Stimulated activated CD4-positive, alpha-beta T cell treated with anti-CD3 and anti-CD28 coated beads, TNF-alpha, amount 100 ng/mL, for 48 hours (primary cell): Measurements from ENCODE around the gene CHID1.

Source experiments
- DNase-seq, 3 donors: peaks; one replicate each; pipeline ENCODE4 v3.0.0-alpha.2; 2020; ENCODE audit warnings: low read depth in 3 of 3

Gene CHID1

DNA sequence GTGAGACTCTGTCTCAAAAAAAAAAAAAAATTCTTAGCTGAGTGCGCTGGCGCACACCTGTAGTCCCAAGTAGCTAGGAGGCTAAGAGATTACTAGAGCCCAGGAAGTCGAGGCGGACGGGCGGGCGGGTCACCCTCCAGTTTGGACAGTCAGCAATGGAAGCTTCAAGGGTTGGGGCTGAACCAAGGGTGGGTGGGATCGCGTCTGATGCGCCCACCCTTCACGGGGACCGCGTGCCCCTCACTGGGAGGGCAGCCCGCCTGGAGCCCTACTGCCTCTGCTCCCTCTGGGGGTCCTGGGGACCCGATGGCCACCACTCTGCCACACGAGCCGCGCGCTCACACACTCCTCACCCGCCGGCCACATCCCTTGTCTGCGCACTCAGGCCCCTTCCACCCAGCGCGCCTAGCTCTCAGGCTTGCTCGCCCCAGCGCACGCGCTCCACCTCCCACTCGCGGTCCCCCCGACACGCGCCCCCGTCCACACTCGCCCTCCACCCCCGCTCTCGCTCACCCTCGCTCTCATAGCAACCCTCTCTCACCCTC, 494 bp downstream of the CHID1 start:
- no peak for DNase-seq

DNA sequence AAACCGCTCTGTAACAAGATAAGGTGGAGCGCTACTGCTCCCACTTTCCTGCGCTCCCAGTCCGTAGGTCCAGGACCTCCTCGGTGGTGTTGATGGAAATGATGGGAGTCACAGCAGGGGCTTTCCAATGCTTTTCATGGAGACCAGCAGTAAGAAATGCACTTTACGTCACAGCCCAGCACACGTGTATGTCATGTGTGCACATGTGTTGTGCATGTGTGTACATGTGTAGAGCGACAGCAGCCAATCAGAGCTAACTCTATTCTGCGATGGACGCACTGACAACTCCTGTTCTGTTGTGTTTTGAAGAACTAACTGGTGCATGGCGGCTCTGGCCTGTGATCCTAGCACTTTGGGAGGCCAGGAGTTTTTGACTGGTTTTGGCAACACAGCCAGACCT, 1.2 kb downstream of the CHID1 start:
- DNase-seq, result no peak

DNA sequence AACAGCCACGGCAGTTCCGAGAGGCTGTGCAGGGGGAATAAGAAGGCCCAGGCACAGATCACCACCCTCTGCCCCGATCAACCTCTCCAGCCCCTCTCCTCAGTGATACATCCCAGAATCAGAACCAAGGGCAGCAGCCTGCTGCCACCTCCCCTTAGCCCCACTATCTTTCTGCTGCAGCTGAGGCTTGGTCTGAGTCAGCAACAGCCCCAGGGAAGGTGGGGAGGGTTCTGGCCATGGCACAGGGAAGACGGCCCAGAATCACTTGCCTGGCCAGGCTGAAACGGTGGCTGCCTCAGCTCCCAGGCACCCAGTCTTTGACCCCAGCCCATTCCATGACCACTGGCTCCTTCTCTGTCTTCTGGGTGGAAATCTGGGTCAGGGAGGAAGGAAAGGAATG, 2.3 kb downstream of the CHID1 start:
- no peak for DNase-seq

DNA sequence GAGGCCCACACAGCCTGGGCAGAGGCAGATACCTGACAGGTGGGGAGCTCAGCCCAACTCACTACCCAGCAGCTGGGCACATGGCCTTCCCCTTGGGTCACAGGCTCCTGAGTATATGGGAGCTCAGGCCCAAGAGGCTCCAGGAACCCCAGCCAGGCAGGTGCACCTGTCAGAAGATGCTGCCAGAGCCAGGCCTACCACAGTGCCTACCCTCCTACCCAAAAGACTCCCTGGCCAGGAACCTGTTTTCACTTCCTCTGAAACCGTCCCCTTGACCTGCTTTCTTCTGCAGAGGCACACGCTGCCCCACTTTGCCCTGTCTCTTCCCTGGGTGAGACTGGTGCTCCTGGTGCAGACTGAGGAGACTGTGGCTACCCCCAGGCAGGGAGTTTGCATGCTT, 2.9 kb downstream of the CHID1 start:
- no peak for DNase-seq

DNA sequence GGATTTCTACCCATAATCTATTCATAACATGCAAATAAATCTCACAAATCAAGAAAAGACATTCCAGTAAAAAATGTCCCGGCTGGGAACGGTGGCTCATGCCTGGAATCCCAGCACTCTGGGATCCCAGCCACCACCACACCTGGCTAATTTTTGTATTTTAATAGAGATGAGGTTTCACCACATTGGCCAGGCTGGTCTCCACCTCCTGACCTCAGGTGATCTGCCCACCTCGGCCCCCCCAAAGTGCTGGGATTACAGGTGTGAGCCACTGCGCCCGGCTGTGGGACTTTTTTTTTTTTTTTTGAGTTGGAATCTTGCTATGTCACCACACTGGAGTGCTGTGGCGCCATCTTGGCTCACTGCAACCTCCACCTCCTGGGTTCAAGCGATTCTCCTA, 4.7 kb downstream of the CHID1 start:
- no peak for DNase-seq

DNA sequence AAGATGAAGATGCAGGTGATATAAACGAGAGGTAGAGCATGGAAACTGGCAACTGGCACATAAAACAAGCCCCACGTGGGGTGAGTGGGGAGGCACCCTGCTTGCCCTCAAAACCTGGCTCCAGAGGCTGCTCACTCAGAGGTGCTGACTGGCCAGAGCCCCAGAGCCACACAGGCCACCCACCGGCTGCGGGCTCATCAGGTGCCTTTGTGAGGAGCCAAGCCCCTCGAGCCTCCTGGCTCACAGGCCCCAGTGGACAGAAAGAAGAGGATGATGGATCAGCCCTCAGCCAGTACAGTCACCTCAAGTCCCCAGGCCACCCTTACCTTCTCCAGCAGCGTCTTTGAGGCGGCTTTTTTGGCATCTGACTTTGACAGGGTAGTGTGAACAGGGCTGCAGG, 6.2 kb downstream of the CHID1 start:
- no peak for DNase-seq

DNA sequence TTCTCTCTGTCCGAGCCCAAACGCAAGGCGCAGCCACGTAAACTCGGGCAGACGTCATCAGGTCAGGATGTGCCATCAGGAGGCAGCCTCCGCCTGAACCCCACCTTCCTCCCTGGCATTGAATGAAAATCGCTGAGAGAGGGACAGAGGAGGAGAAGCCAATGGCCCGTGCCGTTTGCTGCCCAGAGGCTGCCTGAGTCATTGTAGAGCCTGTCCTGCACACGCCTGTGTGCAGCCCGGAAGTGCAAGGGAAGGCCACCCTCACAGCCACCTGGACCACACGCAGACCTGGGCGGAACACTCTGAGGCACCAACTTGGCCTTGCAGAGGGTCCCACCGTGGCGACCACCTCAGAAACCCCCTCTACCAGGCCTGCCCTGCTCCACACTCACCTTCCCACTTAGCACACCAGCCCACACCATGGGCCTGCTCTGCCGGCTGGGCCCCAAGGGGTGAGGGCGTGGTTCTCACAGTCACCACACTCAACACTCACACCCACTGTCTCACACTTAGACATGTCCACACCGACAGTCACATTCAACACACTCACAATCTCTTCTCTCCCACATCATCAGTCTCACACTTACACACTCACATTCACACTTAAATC, 9.1 kb downstream of the CHID1 start:
- no peak for DNase-seq

DNA sequence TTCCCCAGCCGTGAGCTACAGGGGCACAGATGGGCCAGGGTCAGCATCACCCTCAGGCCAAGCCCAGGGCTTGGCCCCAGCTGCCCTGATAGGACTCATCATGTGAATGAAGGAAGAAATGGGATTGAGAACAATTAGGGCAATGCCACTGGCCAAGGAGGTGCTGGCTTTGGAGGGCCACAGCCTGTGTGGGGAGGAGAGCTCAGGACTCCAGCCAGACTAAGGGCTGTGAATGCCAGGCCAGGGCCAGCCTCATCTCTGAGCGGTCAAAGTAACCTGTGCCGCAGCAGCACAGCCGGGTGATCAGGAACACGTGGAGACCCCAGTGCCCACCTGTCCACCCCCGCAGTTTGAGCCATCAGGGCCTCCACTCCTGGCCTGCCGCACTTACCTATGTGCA, 10.1 kb downstream of the CHID1 start:
- DNase-seq, result no peak

DNA sequence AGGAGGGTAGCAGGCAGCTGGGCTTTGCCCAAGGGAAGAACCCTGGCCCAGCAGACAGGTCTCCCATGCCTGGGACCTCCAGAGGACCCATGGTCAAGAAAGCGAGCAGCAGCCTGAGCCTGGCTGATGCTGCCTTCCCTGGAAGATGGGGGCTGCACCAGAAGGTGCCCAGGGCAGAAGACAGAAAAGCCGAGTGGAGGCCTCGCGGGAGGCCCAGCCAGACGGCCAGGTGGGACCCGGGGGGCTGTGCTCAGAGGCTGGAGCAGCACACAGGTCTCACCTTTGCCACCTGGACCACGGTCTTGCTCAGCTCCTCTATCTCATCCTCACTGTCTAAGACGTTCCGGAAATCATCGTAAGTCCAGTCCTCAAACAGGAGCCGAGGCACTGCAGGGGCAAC, 10.9 kb downstream of the CHID1 start:
- no peak for DNase-seq

DNA sequence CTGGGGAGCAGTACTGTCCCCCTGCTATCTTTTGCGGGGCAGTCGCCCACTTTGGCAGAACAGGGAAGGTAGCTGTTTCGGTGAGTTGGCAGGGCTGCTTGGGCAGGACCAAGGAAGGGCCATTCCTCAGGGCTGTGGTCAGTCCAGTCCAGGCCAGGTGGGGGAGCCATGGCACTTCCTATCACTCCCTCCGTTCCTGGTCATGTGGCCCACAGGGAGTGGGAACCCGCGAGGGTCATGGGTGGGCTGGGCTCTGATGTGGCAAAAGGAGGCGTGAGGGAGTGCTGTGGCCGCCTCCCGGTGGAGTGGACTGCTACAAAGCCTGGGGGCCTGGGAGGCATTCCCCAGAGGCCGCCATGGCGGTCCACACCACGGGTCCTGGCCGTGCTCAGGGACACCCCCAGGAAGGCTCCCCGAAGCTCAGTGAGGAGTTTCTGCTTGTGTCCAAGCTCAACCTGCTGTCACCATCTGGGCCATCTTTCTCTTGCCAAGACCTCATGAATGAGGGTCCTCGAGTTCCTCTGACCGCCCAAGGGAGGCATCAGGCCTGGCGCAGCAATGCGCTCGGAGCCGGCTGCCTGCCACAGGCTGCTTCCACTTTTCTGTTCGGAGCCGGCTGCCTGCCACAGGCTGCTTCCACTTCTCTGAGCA, 11.9 kb downstream of the CHID1 start:
- DNase-seq, result no peak

DNA sequence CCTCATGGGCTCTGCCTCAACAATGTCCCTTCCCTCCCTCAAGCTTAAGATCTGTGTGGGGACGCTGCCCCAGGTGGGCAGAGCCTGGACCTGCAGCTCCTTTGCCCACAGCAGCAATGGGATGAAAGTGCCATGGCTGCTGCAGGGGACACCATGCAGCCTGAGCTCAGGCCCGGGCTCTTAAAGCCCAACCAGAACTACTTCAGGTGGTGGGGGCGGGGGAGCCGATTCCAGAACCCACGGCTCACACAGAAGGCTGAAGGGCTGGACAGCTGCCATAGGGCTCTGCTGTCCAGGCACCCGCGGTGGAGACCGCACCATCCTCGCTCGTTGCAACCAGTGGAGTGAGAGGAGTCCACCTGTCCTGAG, 12.5 kb downstream of the CHID1 start:
- no peak for DNase-seq

DNA sequence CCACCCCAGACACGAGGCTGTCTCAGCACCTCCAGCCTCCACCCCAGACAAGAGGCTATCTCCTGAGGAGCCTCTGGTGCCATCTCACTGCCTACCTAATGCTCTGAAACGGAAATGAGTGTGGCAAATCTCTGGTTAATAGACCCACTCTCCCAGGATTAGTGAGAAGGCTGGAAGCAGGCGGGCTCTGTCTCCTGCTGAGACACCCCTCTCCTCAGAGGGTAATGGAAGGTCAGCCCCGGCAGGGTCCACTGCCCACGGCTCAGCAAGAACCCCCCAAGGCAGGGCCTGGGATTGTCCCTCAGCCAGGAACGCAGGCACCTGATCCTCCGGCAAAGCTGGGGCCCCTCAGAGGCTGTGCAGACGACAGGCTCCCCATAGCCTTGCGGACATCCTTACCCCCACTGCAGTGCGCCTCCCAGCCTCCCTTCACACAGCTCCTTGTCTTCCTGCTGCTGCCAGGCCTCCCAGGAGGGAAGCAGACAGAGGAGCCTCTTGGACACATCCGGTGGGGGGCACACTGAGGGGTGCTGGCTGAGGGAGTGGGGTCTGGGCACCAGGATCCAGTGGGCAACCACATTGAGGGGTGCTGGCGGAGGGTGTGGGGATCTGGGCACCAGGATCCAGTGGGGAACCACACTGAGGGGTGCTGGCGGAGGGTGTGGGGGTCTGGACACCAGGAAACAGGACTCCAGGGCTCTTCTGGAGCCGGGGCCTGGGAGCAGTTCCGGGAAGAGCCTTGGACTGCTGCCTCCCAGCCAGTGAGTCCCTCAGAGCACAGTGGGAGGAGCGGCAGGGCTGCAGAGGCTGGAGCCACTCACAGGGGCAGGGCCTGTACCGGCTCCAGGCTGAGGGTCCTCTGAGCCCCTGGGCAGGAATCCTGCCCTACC, 13.1 kb downstream of the CHID1 start:
- DNase-seq, result no peak

DNA sequence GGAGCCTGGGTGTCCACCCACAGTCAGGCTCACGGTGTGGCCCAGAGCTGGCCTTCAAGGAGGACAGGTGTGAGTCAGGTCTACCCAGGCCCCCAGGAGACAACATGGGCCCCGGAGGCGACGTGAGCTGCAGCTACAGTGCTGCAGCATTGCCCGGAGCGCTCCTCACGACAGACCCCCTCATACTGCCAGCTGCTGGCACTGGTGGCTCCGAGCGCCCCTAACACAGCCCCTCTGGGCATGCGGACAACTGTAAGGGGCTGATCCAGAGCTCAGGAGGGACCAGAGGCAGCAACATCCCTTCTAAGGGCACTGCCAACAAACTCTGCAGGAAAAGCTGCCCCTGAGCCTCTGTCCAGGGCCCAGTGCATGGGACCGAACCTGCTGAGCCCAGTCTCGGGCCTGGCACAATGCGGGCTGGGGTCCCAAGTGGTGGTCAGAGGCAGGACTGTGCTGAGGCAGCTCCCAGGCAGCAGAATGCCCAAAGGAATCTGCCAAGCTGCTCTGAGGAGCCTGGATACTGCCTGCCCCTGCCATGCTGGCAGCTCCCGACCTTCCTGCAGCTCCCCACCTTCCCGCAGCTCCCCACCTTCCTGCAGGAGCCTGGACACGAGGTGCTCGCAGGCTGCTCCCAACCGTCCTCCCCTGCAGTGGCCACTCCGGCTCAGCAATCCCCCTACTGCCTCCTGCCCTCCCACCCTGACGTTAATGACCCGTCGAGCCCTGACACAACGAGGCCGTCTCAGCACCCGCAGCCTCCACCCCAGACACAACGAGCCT, 15.1 kb downstream of the CHID1 start:
- no peak for DNase-seq

DNA sequence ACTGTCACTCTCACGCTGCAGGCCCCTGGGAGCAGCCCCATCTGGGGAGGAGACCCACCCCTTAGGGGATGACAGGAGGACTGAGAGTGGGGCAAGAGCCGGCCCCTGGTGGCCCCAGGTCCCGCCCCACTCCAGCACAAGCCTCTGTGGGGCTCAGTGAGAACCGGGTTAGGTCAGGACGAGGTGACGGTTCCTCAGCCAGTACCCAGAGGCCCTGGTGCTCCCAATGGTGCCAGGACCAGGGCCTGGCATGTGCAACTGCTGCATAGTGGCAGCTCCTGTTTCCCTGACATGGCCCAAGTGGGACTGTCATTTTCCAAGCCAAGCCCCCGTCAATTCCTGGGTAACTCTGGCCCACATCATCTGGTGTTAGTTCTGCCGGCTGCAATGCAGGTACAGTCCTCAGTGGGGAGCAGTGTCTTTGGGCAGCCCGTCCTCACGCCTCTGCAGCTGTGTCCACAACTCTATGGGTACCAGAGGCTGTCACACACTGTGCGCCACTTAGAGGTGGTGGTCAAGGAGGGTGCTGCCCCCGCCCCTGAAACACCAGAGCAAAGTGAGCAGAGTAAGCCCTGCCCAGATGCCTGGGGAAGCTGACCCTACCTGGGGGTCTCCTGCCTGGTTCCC, 15.9 kb downstream of the CHID1 start:
- DNase-seq, result no peak

DNA sequence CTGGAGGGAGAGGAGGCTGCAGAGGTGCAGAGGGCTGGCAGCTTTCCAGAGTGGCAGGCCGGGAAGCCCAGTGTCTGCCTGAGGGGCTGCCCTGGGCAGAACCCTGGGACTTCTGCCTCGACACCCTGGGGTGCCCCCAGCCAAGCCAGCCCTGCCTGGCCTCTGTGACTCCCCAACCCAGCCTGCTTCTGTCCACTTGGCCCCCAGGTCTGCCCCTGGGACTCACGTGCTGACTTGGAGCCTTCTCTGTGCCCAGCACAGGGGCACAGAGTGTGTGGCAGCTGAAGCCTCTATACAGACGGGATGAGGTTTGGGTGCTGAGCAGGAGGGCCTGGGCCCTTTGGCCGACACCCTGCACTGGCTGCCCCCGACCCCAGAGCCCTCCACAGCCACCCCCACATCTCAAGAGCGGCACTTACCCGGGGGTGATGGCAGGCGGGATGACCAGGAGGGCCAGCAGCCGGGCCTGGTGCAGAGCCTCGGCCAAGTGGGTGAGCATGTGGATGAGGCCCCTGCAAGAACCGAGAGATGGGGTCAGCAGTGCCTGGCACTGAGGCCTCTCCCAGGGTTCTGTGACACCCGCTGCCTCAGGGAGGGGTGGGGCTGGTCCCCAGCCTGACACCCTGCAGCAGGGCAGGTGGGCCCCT, 17.5 kb downstream of the CHID1 start:
- DNase-seq, result no peak

DNA sequence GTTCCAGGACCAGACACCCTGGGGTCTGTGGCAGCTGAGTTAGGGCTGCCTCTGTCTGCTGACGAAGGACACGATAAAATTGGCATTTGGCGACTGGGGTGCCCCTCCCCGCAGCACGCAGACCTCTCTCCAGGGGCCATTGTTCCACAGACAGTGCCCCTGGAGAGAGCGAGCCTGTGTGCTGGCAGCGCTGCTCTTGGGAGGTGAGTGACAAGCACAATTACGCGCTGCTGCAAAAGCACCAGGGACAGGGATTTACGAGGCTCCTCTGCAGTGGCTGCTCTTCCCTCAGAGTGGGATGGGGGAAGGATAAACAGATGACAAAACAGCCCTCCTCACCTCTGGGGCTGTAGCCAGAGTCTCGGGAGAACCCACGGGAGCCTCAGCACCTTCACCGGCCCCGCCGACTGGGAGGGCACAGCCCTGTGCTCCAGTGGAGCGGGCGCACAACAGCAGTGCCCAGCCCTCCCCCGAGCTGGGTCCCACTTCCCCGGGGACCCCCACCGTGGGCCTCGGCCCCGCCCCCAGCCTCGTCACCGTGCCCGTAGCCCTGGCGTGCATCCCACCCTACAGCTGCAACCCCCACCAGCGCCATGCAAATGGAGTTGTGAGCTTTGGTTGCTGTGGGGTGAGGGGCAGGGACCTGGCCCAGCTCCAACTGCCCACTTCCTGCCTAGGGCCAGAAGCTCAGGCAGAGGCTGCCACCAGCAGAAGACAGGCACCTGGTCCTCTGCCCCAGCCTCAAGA, 19.6 kb downstream of the CHID1 start:
- DNase-seq, result no peak

DNA sequence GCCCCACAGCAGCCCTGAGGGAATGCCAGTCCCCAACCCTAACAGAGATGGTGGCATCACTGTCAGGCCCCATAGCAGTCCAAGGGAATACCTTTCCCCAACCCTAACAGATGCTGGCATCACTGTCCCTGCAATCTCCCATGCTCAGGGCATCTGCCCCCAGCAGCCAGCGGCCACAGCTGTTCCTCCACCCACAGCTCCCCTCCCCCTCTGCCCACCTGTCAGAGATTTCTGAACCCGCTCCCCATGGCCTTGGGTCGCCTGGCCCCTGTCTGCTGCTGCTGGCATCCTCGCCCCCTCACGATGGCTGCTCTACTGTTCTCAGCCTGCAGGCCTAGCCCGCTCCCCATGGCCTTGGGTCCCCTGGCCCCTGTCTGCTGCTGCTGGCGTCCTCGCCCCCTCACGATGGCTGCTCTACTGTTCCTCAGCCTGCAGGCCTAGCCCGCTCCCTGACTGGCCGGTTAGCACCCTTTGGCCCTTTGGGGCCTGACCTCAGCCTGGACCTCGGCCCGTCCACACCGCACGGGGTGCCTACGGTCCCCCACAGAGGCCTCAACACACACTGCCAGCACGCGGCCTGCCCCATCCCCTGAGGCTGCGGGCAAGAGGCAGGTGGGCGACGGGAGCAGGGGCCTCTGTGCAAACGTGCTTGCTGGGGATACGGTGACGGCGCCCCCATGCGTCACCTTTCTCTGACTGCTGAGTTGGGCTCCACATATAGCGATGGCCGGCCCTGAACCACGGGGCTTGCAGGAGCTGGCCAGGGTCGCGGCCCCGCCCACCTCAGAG, 20.7 kb downstream of the CHID1 start:
- no peak for DNase-seq

DNA sequence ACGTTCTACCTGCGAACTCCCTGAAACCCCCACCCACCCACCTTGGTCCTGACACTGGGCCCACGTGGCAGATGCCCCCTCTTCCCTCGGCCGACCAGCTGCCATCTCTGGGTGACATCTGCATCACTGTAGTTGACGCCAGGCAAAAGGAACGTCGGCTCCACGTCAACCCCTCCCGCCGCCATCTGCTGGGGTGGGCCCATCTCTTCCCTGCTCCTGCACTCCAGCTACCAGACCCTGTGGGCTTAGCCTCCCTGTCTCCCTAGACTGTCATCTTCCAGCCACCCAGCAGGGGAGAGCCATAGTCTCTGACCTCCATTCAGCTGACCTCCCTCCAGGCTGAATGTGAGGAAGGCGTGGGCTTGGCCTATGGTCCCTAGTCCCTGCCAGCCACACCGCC, 21.4 kb downstream of the CHID1 start:
- DNase-seq, result no peak
